Inferior parietal cortex (tissue), 1 donor: Measurements from ENCODE around the gene MAGEA2.
"Not testable (repeated sequence)": the region's sequence is repeated elsewhere in the genome, so short reads cannot be mapped to it uniquely, and the experiment has no call there.

Experiments
- DNase-seq: peaks from one replicate; pipeline ENCODE4 v3.0.0-alpha.2; 2016; ENCODE audit errors: extremely low spot score

MAGEA2 gene

DNA sequence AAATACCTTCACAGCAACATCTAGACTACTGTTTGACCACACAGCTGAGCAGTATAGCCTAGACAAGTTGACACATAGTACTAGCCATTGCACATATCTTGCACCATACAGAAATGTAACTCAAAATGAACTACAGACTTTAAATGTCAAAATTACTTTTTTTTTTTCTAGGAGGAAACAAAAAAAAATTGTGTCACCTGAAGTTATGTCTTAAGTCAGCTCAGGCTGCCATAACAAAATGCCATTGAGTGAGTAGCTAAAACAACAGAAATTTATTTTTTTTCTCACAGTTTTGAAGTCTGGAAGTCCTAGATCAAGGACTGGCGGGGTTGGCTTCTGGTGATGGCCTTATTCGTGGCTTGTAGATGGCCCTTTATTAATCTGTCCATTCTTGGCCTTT, 44.5 kb downstream of the MAGEA2 start, which contains the start of gene CSAG2:
Gene CSAG2 (minus strand): TSS at position 101 of the 400 bp plus-strand sequence. CDS start 161 bp downstream, outside the sequence.
- DNase-seq: not testable (repeated sequence)

DNA sequence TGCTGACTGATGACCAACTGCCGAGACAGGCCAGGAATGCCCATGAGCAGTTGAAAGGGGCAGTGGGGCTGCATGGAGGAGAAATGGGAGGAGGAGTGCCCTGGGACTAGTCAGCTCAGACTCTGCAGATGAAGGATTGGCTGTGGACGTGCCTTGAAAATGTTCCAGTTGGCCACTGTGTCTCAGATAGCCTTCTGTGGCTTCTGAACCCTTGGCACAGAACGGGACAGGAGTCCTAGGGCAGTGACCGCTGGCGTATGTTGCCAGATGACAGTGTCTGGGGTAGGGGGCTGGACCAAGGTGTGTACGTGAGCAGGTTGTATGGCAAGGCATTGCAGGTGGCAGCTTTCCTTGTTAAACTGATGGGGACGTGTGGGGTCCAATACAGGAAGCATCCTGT, 47.1 kb downstream of the MAGEA2 start:
- DNase-seq: not testable (repeated sequence)

GRCh38 chrX:152700390-152700789, 53.3 kb downstream of the MAGEA2 start:
- DNase-seq: not testable (repeated sequence)
